PC-3 (cell line): ENCODE results near the gene VIPR2. TPM values are rescaled to one million over a fixed set of nuclear protein-coding genes. Genes with fewer than 3 reads are reported as not detected.

Experiments
- ATAC-seq: fragments of 200-7000 bp; cut with Tn5 transposase; 2 replicates; pipeline ENCODE4 v1.9.1; 2020; ENCODE audit warnings: mild to moderate bottlenecking, moderate library complexity
- BruUV-seq: library from RNA; stranded (reverse); fragments of 400-500 nt; replicated peaks from 2 replicates; lab custom pipeline; 2021; lab: Mats Ljungman, UMichigan
- CTCF ChIA-PET: fragments of 300-600 bp; sonication (Branson Sonifier 250); formaldehyde crosslinking; loops from one replicate; lab custom pipeline; 2022; ENCODE audit warnings: antibody characterized with exemption; lab: Charles Lee
- POLR2A ChIA-PET: fragments of 300-600 bp; sonication (Branson Sonifier 250); formaldehyde crosslinking; loops from one replicate; lab custom pipeline; 2022; ENCODE audit warnings: antibody characterized with exemption; ENCODE audit not compliant: unreplicated experiment; lab: Charles Lee
- DNase-seq: peaks from one replicate; pipeline ENCODE4 v3.0.0-alpha.2; 2015
- H2AFZ ChIP-seq: fragments of 300-600 bp; sonication (generic); 2 replicates; pipeline ENCODE4 v1.6.0; 2016; ENCODE audit warnings: antibody characterized with exemption, low read length
- H3F3A ChIP-seq: fragments of 300-600 bp; sonication (generic); one replicate; pipeline ENCODE4 v1.6.0; 2017; ENCODE audit warnings: antibody characterized with exemption, low read length, control low read depth, mild to moderate bottlenecking; ENCODE audit not compliant: unreplicated experiment
- H3K27ac ChIP-seq: fragments of 300-600 bp; sonication (generic); 2 replicates; pipeline ENCODE4 v1.5.1; 2016; ENCODE audit warnings: mild to moderate bottlenecking, low read length
- H3K27me3 ChIP-seq: fragments of 300-600 bp; sonication (generic); 2 replicates; pipeline ENCODE4 v1.6.1; 2016; ENCODE audit warnings: low read length, mixed read lengths
- H3K36me3 ChIP-seq: fragments of 300-600 bp; sonication (generic); 2 replicates; pipeline ENCODE4 v1.6.1; 2016; ENCODE audit warnings: low read depth, mixed run types, low read length, mixed read lengths
- H3K4me1 ChIP-seq: fragments of 300-600 bp; sonication (generic); 2 replicates; pipeline ENCODE4 v1.5.1; 2016; ENCODE audit warnings: low read length; ENCODE audit not compliant: insufficient read depth
- H3K4me2 ChIP-seq: fragments of 300-600 bp; sonication (generic); 2 replicates; pipeline ENCODE4 v1.6.0; 2016; ENCODE audit warnings: low read length
- H3K4me3 ChIP-seq: fragments of 300-600 bp; sonication (generic); 2 replicates; pipeline ENCODE4 v1.5.1; 2016; ENCODE audit warnings: mild to moderate bottlenecking, low read length, mixed read lengths
- H3K79me2 ChIP-seq: fragments of 300-600 bp; sonication (generic); 2 replicates; pipeline ENCODE4 v1.6.1; 2017; ENCODE audit warnings: low read length, mixed read lengths
- H3K9ac ChIP-seq: fragments of 300-600 bp; sonication (generic); 2 replicates; pipeline ENCODE4 v1.6.0; 2016; ENCODE audit warnings: mild to moderate bottlenecking, low read length
- H3K9me2 ChIP-seq: fragments of 300-600 bp; sonication (generic); replicated peaks from 2 replicates; pipeline ENCODE4 v1.6.1; 2016; ENCODE audit warnings: mixed run types, low read length, mixed read lengths
- H3K9me3 ChIP-seq: fragments of 300-600 bp; sonication (generic); 2 replicates; pipeline ENCODE4 v1.6.1; 2016; ENCODE audit warnings: low read length, mixed read lengths
- H4K20me1 ChIP-seq: fragments of 300-600 bp; sonication (generic); 2 replicates; pipeline ENCODE4 v1.6.1; 2016; ENCODE audit warnings: low read length, mixed read lengths
- CTCF ChIP-seq: fragments of 300-600 bp; sonication (generic); conservative IDR thresholded peaks from 2 replicates; pipeline ENCODE4 v1.5.1; 2017; ENCODE audit warnings: antibody characterized with exemption, low read depth, mild to moderate bottlenecking, low read length
- EZH2 ChIP-seq: fragments of 300-600 bp; sonication (generic); IDR thresholded peaks from one replicate; pipeline ENCODE4 v1.6.1; 2017; ENCODE audit warnings: antibody characterized with exemption, mild to moderate bottlenecking, low read length; ENCODE audit not compliant: unreplicated experiment
- EZH2phosphoT487 ChIP-seq: fragments of 300-600 bp; sonication (generic); IDR thresholded peaks from 2 replicates; pipeline ENCODE4 v1.6.1; 2018; ENCODE audit warnings: mild to moderate bottlenecking, antibody characterized with exemption, low read length, borderline replicate concordance
- intact Hi-C: fragments of 100-400 bp; cut with micrococcal nuclease; formaldehyde crosslinking; loops from 2 replicates; pipeline ENCODE4 v1.9.0; 2023
- total RNA-seq: library from RNA; depleted of rRNA; stranded (reverse); fragments of >200 nt; gene quantifications from 2 replicates; pipeline ENCODE4 v1.2.3, GENCODE V29; 2014

Gene VIPR2
- total RNA-seq, 1 experiment from 2014 or later = not detected

- Histone ChIP-seq H3K79me2 (no peaks in the 10 kb centered on the region), H3K27me3 (peaks cover 91% of the 10 kb centered on the region), H3K36me3 (no peaks in the 10 kb centered on the region), H3K9me2 (no peaks in the 10 kb centered on the region), H3K4me2 (no peak overlapping the region), H3K27ac (no peak overlapping the region), H3F3A (no peaks in the 10 kb centered on the region), H2AFZ (no peak overlapping the region), H4K20me1 (no peaks in the 10 kb centered on the region), H3K4me1 (no peaks in the 10 kb centered on the region), H3K9ac (no peak overlapping the region), H3K9me3 (no peaks in the 10 kb centered on the region), H3K4me3 (no peak overlapping the region)
- ATAC-seq (no peak), DNase-seq (no peak)
- CTCF ChIA-PET = no interaction called here
- no peak for TF ChIP-seq EZH2phosphoT487
- no peak for TF ChIP-seq CTCF
- no peak for TF ChIP-seq EZH2
- POLR2A ChIA-PET = no interaction called here
- no TSS peak for BruUV-seq
- intact Hi-C loops = no loop called here
Observed at GRCh38 chr7:159122276-159122675, 22.4 kb downstream of the VIPR2 start.

DNA sequence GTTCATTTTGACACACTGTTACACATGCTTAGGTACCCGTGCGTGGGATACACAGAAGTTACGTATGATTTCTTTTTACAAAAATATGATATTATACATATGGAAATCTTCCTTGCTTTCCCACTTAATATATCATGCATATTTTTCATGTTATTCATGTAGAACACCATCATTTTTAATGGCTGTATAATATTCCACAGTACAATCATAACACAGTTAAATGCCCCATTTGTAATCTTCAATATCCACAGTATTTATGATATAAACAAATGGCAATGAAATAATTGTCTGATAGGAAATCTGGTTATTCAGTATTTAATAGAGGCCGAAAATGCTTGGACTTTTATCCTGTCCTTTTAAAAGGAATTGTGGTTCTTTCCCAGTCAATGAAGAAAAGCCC, 23.2 kb downstream of the VIPR2 start:
- TF ChIP-seq CTCF = no peak
- no peak for TF ChIP-seq EZH2phosphoT487
- no peak for TF ChIP-seq EZH2
- ATAC-seq = no peak

DNA sequence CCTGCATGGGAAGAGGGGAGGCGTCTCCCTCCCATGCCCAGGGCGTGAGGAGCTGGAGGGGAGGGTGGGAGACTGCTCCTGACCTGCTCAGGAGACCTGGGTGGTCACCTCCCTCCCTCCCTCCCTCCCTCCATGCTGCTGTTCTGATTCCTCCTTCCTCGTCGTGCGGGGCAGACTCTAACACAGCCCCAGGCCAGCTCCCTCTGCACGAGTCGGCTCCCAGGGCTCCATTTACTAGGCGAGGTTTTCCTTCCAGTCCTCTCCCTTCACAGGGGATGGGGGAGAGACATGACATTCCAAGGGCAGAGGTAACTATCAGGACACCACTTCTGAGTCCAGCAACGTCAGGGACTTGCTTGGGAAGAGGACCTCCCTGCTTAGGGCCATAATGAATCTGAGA, 23.6 kb downstream of the VIPR2 start:
- no peak for ATAC-seq
- no peaks in the 10 kb centered on the region for H3K9me2 ChIP-seq
- no peaks in the 10 kb centered on the region for H3K36me3 ChIP-seq
- peaks cover 91% of the 10 kb centered on the region for H3K27me3 ChIP-seq
- no peaks in the 10 kb centered on the region for H4K20me1 ChIP-seq
- no peaks in the 10 kb centered on the region for H3F3A ChIP-seq
- POLR2A ChIA-PET = no interaction called here
- no peak overlapping the region for H3K27ac ChIP-seq
- no TSS peak for BruUV-seq
- H3K4me3 ChIP-seq = no peak overlapping the region
- no peaks in the 10 kb centered on the region for H3K9me3 ChIP-seq
- H3K9ac ChIP-seq = no peak overlapping the region
- H3K79me2 ChIP-seq = no peaks in the 10 kb centered on the region
- no peak overlapping the region for H2AFZ ChIP-seq
- TF ChIP-seq CTCF (no peak), EZH2phosphoT487 (no peak), EZH2 (no peak)
- CTCF ChIA-PET = no interaction called here
- no peak for DNase-seq
- no peaks in the 10 kb centered on the region for H3K4me1 ChIP-seq
- H3K4me2 ChIP-seq = no peak overlapping the region
- intact Hi-C loops = no loop called here

More for the DNA sequence above, 23.2 kb downstream of the VIPR2 start:
- Histone ChIP-seq H3K36me3 (no peaks in the 10 kb centered on the region), H3F3A (no peaks in the 10 kb centered on the region), H3K9me3 (no peaks in the 10 kb centered on the region), H3K79me2 (no peaks in the 10 kb centered on the region), H4K20me1 (no peaks in the 10 kb centered on the region), H3K9me2 (no peaks in the 10 kb centered on the region), H3K27me3 (peaks cover 91% of the 10 kb centered on the region), H2AFZ (no peak overlapping the region), H3K9ac (no peak overlapping the region), H3K27ac (no peak overlapping the region), H3K4me2 (no peak overlapping the region), H3K4me3 (no peak overlapping the region), H3K4me1 (no peaks in the 10 kb centered on the region)
- ChIA-PET POLR2A (no interaction called here), CTCF (no interaction called here)
- no TSS peak for BruUV-seq
- intact Hi-C loops = no loop called here
- no peak for DNase-seq
